Epithelial cell of esophagus (primary cell): ENCODE measurements around the gene ARX.
A peak's percentile ranks its signal among the peaks of the same experiment; 100 is the strongest.

Experiments
- DNase-seq: peaks from one replicate; pipeline ENCODE4 v3.0.0; 2010; ENCODE audit warnings: low read depth
- H3K4me3 ChIP-seq: 2 replicates; pipeline ENCODE4 v1.5.1; 2011; ENCODE audit warnings: mild to moderate bottlenecking, low read length, control low read depth
- CTCF ChIP-seq: IDR thresholded peaks from 2 replicates; pipeline ENCODE4 v1.5.1; 2011; ENCODE audit warnings: low read depth, mild to moderate bottlenecking, low read length, control low read depth, inconsistent platforms; ENCODE audit not compliant: insufficient read depth; ENCODE audit errors: missing control alignments

ARX gene

DNA sequence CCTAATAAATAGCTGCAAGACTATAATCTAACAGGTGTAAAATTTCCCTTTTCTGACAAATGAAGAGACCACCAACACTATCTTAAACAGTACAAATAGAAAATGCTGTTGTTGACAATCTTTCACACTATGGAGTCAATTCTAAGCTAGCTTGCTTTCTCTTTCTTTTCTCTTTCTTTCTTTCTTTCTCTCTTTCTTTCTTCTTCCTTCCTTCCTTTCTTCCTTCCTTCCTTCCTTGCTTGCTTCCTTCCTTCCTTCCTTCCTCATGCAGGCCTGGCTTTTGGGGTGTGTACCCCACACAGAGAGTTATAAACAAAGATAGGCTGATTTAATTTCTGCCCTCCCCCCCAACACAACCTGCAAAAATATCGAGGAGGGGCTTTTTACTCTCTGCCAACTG is 8.1 kb upstream of the ARX start:
- no peak for TF ChIP-seq CTCF
- DNase-seq: no peak

DNA sequence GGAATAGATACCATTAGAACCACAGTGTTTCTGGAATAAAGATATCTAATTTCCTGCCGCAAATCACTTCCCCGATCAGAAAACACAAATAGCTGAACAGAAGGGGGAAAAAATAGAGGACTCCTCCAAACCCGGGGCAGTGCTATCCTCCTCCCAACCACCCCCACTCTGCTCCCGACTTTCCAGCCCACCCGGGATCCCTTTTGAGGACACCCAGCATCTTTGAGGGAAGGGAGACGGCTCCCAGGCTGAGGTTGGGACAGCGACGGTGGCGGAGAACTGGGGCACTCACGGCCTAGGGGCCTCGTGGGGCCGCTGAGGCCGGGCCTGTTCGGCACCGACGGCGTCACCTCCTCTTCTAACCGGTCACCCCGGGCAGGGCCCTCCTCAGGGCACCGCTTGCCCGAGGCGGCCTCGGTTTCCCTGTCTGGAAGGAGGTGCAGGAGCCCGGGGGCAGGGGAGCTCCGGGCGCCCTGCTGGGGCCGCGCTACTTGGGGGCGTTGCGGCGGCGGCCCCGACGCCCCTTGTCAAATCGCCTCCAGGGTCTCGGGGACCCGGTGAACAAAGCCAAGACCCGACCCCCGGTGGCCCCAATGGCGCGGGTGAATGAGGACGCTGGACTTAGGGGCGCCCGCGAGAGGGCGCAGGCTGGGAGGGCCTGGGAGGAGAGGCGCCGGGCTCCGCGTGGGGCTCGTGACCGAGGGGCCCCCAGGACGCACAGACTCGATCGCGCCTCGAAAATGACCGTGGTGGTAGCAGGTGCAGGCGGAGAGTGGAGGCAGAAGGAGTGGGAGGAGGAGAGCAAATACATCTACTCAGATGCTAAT is 6.9 kb upstream of the ARX start:
- no peak overlapping the region for H3K4me3 ChIP-seq
- DNase-seq: no peak
- TF ChIP-seq CTCF: no peak

More for the DNA sequence above, 8.1 kb upstream of the ARX start:
- no peak overlapping the region for H3K4me3 ChIP-seq

GRCh38 chrX:25020905-25021449 is 5.2 kb upstream of the ARX start:
- peak; percentile 38 for TF ChIP-seq CTCF
- DNase-seq: no peak
- no peak overlapping the region for H3K4me3 ChIP-seq

GRCh38 chrX:25020391-25020904 is 4.7 kb upstream of the ARX start:
- no peak for TF ChIP-seq CTCF
- no peak for DNase-seq
- H3K4me3 ChIP-seq: no peak overlapping the region

DNA sequence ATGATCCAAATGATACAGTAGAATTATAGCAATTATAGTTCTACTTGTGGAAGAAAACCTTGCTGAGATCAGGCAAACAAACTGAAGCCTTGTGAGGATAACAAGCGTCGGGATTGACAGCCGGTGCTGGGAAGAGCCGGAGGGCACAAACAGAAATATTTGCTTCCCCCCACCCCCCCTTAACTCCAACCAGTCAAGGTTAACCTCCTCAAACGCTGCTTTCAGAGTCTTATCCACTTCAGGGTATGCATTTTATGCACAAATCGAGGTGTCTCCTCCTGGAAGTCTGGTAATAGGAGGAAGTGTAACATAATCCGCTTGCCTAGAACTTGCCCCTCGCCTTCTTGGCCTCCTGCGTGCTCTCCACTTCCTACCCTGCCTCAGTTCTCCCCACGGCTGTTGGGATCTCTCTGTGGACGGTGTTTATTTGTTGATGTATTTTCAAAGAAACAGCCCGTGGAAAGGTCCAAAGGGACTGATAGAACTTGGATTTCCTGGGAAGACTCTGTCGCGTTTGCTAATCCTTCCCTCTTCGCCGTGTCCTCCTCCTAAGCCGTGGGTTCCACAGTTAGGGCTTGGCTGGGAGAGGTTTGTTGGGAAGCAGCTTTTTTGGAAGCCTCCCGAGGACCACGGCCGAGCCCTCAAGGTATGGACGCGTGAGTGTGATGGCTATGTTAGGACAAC is 4.1 kb upstream of the ARX start:
- DNase-seq: no peak
- no peak overlapping the region for H3K4me3 ChIP-seq
- no peak for TF ChIP-seq CTCF

DNA sequence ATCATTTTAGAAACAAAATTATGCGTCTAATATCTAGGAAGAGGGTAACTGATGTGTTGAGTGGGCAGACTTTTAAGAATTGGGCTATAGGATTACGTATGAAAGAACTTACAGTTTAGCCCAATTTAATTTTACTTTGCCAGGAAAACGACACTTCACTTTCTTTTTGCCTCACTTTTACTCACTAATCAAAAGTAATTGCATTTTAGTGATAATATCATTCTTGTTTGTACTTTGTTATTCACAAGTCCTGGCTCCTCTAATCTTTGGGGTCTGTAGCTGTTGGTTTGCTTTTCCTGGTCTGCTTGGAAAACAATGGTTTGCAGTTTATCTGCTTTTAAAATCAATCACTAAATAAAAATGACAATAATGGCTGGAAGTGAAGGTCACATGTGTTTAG is 2.9 kb upstream of the ARX start:
- no peak for DNase-seq
- H3K4me3 ChIP-seq: no peak overlapping the region
- no peak for TF ChIP-seq CTCF
